SU-DHL-6 (cell line): ENCODE data around the gene PRKD1.

Experiments
- EZH2phosphoT487 ChIP-seq: fragments of 200-600 bp; sonication (generic), shearing (Covaris generic); conservative IDR thresholded peaks from 2 replicates; pipeline ENCODE4 v1.6.1; 2018; ENCODE audit warnings: mild to moderate bottlenecking, antibody characterized with exemption, low read length, moderate library complexity, mixed read lengths
- TF ChIP-seq, protein P1 (sequence below): fragments of 200-600 bp; sonication (generic); IDR thresholded peaks from one replicate; pipeline ENCODE4 v1.5.1; 2017; ENCODE audit warnings: antibody characterized with exemption, mild to moderate bottlenecking, low read length, moderate library complexity; ENCODE audit not compliant: insufficient read depth, poor library complexity, severe bottlenecking

DNA sequence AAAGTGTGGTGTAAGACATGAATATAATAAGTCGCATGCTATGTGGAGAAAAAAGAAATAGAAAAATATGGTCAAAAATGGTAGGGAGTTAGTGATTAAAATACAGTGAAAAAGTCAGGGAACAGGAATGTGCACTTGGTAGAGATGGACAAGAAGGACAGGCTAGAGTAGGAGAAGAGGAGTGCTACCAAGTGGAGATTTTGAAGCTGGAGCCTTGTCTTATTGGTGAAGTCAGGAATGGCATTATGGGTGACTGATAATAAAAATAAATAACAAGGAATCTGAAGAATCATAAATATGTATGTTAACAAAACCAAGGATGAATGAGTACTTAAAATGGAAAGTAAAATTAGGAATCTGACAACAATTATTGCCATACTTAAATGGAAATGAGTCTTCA, 204.8 kb downstream of the PRKD1 start:
- TF ChIP-seq, protein P1, sequence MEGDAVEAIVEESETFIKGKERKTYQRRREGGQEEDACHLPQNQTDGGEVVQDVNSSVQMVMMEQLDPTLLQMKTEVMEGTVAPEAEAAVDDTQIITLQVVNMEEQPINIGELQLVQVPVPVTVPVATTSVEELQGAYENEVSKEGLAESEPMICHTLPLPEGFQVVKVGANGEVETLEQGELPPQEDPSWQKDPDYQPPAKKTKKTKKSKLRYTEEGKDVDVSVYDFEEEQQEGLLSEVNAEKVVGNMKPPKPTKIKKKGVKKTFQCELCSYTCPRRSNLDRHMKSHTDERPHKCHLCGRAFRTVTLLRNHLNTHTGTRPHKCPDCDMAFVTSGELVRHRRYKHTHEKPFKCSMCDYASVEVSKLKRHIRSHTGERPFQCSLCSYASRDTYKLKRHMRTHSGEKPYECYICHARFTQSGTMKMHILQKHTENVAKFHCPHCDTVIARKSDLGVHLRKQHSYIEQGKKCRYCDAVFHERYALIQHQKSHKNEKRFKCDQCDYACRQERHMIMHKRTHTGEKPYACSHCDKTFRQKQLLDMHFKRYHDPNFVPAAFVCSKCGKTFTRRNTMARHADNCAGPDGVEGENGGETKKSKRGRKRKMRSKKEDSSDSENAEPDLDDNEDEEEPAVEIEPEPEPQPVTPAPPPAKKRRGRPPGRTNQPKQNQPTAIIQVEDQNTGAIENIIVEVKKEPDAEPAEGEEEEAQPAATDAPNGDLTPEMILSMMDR = no peak
- no peak for TF ChIP-seq EZH2phosphoT487
